C4-2B (cell line): ENCODE results near the gene SRPK1.

ENCODE experiments used
- ZFX ChIP-seq: fragments of 450-650 bp; IDR thresholded peaks from 2 replicates; pipeline ENCODE4 v1.6.1; 2017
- TF ChIP-seq, protein P1 (sequence below): fragments of 450-650 bp; conservative IDR thresholded peaks from 2 replicates; pipeline ENCODE4 v1.5.1; 2017; ENCODE audit warnings: mild to moderate bottlenecking

DNA sequence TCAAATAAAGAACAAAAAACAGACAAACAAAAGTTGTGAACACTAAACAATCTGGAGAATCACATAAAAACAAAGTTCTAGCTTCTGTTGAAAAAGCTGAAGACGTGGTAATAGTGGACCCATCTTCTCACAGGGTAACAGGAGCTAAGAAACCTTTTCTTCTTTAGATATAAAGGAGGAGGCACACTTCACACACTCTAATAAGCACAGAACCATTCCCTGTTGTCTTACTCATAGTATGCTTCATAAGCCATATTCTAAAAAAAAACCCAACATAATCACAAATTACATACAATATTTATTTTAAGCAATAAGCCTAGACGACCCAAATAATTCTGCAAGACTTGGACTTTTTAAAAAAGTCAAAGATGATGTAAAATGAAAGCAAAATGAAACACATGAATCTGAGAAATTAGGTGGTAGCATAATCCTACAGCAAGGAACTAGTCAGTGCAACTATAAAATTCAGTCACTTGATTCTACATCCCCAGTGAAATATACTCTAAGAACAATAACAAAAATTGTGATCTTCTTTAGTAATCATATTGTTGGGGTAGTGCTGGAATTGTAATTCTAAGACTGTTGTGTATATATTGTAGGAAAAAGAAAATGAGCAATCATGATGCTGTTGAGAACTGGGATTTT is 15.6 kb downstream of the SRPK1 start:
- TF ChIP-seq ZFX: no peak
- TF ChIP-seq, protein P1, sequence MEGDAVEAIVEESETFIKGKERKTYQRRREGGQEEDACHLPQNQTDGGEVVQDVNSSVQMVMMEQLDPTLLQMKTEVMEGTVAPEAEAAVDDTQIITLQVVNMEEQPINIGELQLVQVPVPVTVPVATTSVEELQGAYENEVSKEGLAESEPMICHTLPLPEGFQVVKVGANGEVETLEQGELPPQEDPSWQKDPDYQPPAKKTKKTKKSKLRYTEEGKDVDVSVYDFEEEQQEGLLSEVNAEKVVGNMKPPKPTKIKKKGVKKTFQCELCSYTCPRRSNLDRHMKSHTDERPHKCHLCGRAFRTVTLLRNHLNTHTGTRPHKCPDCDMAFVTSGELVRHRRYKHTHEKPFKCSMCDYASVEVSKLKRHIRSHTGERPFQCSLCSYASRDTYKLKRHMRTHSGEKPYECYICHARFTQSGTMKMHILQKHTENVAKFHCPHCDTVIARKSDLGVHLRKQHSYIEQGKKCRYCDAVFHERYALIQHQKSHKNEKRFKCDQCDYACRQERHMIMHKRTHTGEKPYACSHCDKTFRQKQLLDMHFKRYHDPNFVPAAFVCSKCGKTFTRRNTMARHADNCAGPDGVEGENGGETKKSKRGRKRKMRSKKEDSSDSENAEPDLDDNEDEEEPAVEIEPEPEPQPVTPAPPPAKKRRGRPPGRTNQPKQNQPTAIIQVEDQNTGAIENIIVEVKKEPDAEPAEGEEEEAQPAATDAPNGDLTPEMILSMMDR: no peak
